HG02759 (cell line): ENCODE results near the gene NIPBL.
A peak's percentile ranks its signal among the peaks of the same experiment; 100 is the strongest.
"Not testable (repeated sequence)": the region's sequence is repeated elsewhere in the genome, so short reads cannot be mapped to it uniquely, and the experiment has no call there.

Experiments
- ATAC-seq: cut with Tn5 transposase; IDR thresholded peaks from one replicate; pipeline ENCODE4 v1.9.1; 2021; ENCODE audit warnings: mild to moderate bottlenecking, moderate library complexity; ENCODE audit not compliant: unreplicated experiment

NIPBL gene

GRCh38 chr5:37082977-37083376 lies 206.4 kb downstream of the NIPBL start:
- not testable (repeated sequence) for ATAC-seq

- ATAC-seq, result not testable (repeated sequence)
Measured at GRCh38 chr5:37086026-37086425, 209.5 kb downstream of the NIPBL start.

- ATAC-seq, result no peak
Measured at GRCh38 chr5:37086466-37087173, 210.1 kb downstream of the NIPBL start.

- ATAC-seq, result no peak
Measured at GRCh38 chr5:37088009-37088408, 211.4 kb downstream of the NIPBL start.

- ATAC-seq, result no peak
Measured at GRCh38 chr5:37090123-37090726, 213.7 kb downstream of the NIPBL start.

- no peak for ATAC-seq
Measured at GRCh38 chr5:37090781-37091180, 214.2 kb downstream of the NIPBL start.

GRCh38 chr5:37093795-37094194 lies 217.2 kb downstream of the NIPBL start:
- ATAC-seq, result not testable (repeated sequence)

GRCh38 chr5:37099267-37099666 lies 222.7 kb downstream of the NIPBL start:
- not testable (repeated sequence) for ATAC-seq

GRCh38 chr5:37103302-37103701 lies 226.7 kb downstream of the NIPBL start:
- ATAC-seq, result no peak

- ATAC-seq, result no peak
Measured at GRCh38 chr5:37109338-37109737, 232.8 kb downstream of the NIPBL start.

- ATAC-seq, result no peak
Measured at GRCh38 chr5:37110135-37110534, 233.6 kb downstream of the NIPBL start.

- ATAC-seq, result peak; percentile 89
Measured at GRCh38 chr5:37111426-37112382, 235.1 kb downstream of the NIPBL start.

- ATAC-seq, result peak; percentile 27
Measured at GRCh38 chr5:37112383-37112991, 235.9 kb downstream of the NIPBL start.
